CD4-positive, alpha-beta memory T cell (primary cell): Measurements from ENCODE around the gene MAPK7. TPM values are rescaled to one million over a fixed set of nuclear protein-coding genes. Genes with fewer than 3 reads are reported as not detected.

Source experiments
- CTCF ChIA-PET: fragments of 350-600 bp; sonication (Branson Sonifier 250); formaldehyde crosslinking; loops from one replicate; lab custom pipeline; 2021; ENCODE audit warnings: inconsistent platforms; ENCODE audit not compliant: partially characterized antibody; lab: Charles Lee
- POLR2A ChIA-PET: fragments of 350-600 bp; sonication (Branson Sonifier 250); formaldehyde crosslinking; loops from one replicate; lab custom pipeline; 2021; ENCODE audit not compliant: partially characterized antibody; lab: Charles Lee
- DNase-seq, 5 donors: peaks; one replicate each; pipeline versions ENCODE4 v3.0.0 to v3.0.0-alpha.2; 2020 to 2022; ENCODE audit warnings: mixed read lengths in 1 of 5
- H3K27ac ChIP-seq: one replicate; pipeline ENCODE4 v1.7.0; 2013; ENCODE audit warnings: low read depth, low read length
- H3K27me3 ChIP-seq: 2 replicates; pipeline ENCODE4 v1.7.0; 2013; ENCODE audit warnings: mild to moderate bottlenecking, low read length, moderate library complexity; ENCODE audit not compliant: insufficient read depth
- H3K36me3 ChIP-seq: 2 replicates; pipeline ENCODE4 v1.7.0; 2013; ENCODE audit warnings: mild to moderate bottlenecking, low read length, moderate library complexity; ENCODE audit not compliant: insufficient read depth
- H3K4me1 ChIP-seq: 2 replicates; pipeline ENCODE4 v1.7.0; 2013; ENCODE audit warnings: mild to moderate bottlenecking, low read length, moderate library complexity; ENCODE audit not compliant: insufficient read depth
- H3K4me3 ChIP-seq, 2 donors: one replicate each; pipeline ENCODE4 v1.7.0; 2013; ENCODE audit warnings: low read length in 2 of 2, mild to moderate bottlenecking in 1 of 2
- H3K9me3 ChIP-seq, 2 donors: one replicate each; pipeline ENCODE4 v1.7.0; 2013; ENCODE audit warnings: low read length in 2 of 2, control low read depth in 1 of 2; ENCODE audit not compliant: control insufficient read depth in 1 of 2
- H3K27ac Mint-ChIP-seq, 7 donors: one replicate each; pipeline ENCODE4 v1.8.0; 2020 to 2021; ENCODE audit warnings: mixed read lengths in 7 of 7, mild to moderate bottlenecking in 6 of 7, inconsistent platforms in 3 of 7, moderate library complexity in 3 of 7
- H3K27me3 Mint-ChIP-seq, 2 donors: one replicate each; pipeline ENCODE4 v1.8.0; 2020 to 2021; ENCODE audit warnings: mixed read lengths in 2 of 2
- H3K36me3 Mint-ChIP-seq, 2 donors: one replicate each; pipeline ENCODE4 v1.8.0; 2020 to 2021; ENCODE audit warnings: mixed read lengths in 2 of 2, inconsistent platforms in 1 of 2, mild to moderate bottlenecking in 1 of 2
- H3K4me1 Mint-ChIP-seq, 4 donors: one replicate each; pipeline ENCODE4 v1.8.0; 2020 to 2021; ENCODE audit warnings: mixed read lengths in 4 of 4, mild to moderate bottlenecking in 1 of 4
- H3K4me3 Mint-ChIP-seq, 8 donors: one replicate each; pipeline ENCODE4 v1.8.0; 2020 to 2021; ENCODE audit warnings: mixed read lengths in 8 of 8, mild to moderate bottlenecking in 7 of 8, moderate library complexity in 6 of 8, inconsistent platforms in 3 of 8
- H3K9me3 Mint-ChIP-seq, 8 donors: one replicate each; pipeline ENCODE4 v1.8.0; 2020 to 2021; ENCODE audit warnings: mixed read lengths in 8 of 8, mild to moderate bottlenecking in 5 of 8, inconsistent platforms in 3 of 8, moderate library complexity in 1 of 8
- intact Hi-C: fragments of 100-400 bp; cut with micrococcal nuclease; formaldehyde crosslinking; loops from one replicate; pipeline ENCODE4 v1.15.1; 2023
- polyA plus RNA-seq, 2 donors: library from polyadenylated mRNA; unstranded; fragments of 300-500 nt; fragmentation: Illumina TruSeq; gene quantifications; one replicate each; pipeline ENCODE4 v1.2.3, GENCODE V29; 2021
- total RNA-seq, 2 experiments: library from RNA; stranded (reverse); gene quantifications; one replicate each; pipeline ENCODE4 v1.2.3, GENCODE V29; 2021

The MAPK7 gene
- total RNA-seq (10 to 100 TPM; 19.4 to 26.2 TPM), polyA plus RNA-seq (10 to 100 TPM in 1 of 2 donors, 1 to 10 TPM in 1; 2.1 to 12.4 TPM)

DNA sequence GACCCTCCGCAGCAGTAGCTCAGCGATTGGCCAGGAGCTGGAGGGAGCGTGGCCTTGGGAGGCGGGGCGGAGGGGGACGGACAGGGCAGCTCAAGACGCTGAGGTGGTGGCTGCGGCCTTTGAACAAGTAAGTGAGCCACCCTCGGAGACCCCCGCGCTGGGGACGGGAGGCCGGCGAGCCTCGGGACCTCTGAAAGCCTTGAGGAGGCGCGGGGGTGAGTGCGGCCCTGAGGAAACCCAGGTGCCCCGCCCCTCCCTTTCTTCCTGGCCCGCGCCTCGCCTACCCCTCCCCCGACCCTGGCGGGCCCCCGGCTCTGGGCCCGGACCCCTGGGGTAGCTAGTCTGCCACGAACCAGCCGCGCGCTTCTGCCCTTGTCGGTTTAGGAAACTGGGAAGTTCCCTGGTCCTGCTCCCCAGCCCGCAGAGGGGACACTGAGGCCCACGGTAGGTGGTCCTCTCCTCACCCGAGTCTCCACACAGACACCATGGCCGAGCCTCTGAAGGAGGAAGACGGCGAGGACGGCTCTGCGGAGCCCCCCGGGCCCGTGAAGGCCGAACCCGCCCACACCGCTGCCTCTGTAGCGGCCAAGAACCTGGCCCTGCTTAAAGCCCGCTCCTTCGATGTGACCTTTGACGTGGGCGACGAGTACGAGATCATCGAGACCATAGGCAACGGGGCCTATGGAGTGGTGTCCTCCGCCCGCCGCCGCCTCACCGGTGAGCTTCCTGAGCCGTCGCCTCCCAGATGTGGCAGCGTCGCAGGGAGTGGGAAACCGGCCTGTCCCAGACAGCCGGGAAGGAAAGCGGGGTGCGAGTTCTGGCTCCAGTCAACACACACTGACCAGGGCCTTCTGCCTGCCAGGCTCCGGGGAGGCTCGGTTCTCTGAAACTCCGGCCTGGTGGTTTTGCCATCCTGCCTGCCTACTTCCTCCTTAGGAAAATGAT is at the start of gene MAPK7:
Gene MAPK7 (plus strand): TSS at position 83 of the 945 bp plus-strand sequence. CDS start 403 bp downstream, at position 486.
- ChIA-PET CTCF (interaction anchor here (0.8 to 3.3 kb wide), 11 partner anchors 9 to 384 kb away, joined by 3 to 84 read pairs (median 5); partner anchors contain the start of gene B9D1), POLR2A (interaction anchor here (0.6 to 2.4 kb wide), 12 partner anchors 8 to 394 kb away, joined by 3 to 47 read pairs (median 4); partner anchors contain the start of genes ALDH3A2 and B9D1)
- H3K4me3 ChIP-seq: peak within 1 kb of the TSS; percentile 96 to 98
- H3K36me3 Mint-ChIP-seq: peaks cover 22 to 46% of the 10 kb centered on the region in 2 donors
- intact Hi-C loops: loop anchor here (1.0 to 10.0 kb wide), 5 partner anchors 8 to 524 kb away; partner anchors contain the start of genes ALDH3A2, B9D1 and PRPSAP2
- H3K27ac ChIP-seq: peak within 1 kb of the TSS; percentile 91
- H3K27me3 ChIP-seq: no peaks in the 10 kb centered on the region
- peak within 1 kb of the TSS; percentile 94 to 100 (median 99) for H3K4me3 Mint-ChIP-seq
- peak in 1 of 5 donors; percentile 25 for DNase-seq
- H3K27ac Mint-ChIP-seq: peak within 1 kb of the TSS; percentile 91 to 99 (median 98)
- peaks cover 15% of the 10 kb centered on the region for H3K4me1 ChIP-seq
- H3K36me3 ChIP-seq: peaks cover 10% of the 10 kb centered on the region
- no peaks in the 10 kb centered on the region for H3K9me3 ChIP-seq
- H3K27me3 Mint-ChIP-seq: no peaks in the 10 kb centered on the region
- peaks cover 0 to 3% (median 0%) of the 10 kb centered on the region in 8 donors for H3K9me3 Mint-ChIP-seq
- peaks cover 13 to 49% (median 18%) of the 10 kb centered on the region in 4 donors for H3K4me1 Mint-ChIP-seq

GRCh38 chr17:19329136-19329535 is 49.2 kb upstream of the MAPK7 start:
- no peak overlapping the region for H3K27ac ChIP-seq
- Mint-ChIP-seq H3K4me3 (no peak overlapping the region), H3K4me1 (no peaks in the 10 kb centered on the region), H3K27me3 (peaks cover 0 to 2% of the 10 kb centered on the region in 2 donors), H3K36me3 (no peaks in the 10 kb centered on the region), H3K9me3 (peaks cover 0 to 24% (median 11%) of the 10 kb centered on the region in 8 donors), H3K27ac (no peak overlapping the region)
- H3K27me3 ChIP-seq: no peaks in the 10 kb centered on the region
- DNase-seq: no peak
- H3K4me3 ChIP-seq: no peak overlapping the region
- H3K4me1 ChIP-seq: no peaks in the 10 kb centered on the region
- CTCF ChIA-PET: interaction anchor here (0.8 to 2.2 kb wide), 2 partner anchors 8 to 23 kb away, joined by 3 to 8 read pairs; no protein-coding TSS in a partner anchor
- POLR2A ChIA-PET: no interaction called here
- H3K36me3 ChIP-seq: no peaks in the 10 kb centered on the region
- H3K9me3 ChIP-seq: peaks cover 0 to 7% of the 10 kb centered on the region in 2 donors
- intact Hi-C loops: no loop called here

- peaks cover 0 to 7% of the 10 kb centered on the region in 2 donors for H3K9me3 ChIP-seq
- Mint-ChIP-seq H3K36me3 (no peaks in the 10 kb centered on the region), H3K27ac (no peak overlapping the region), H3K9me3 (peaks cover 0 to 21% (median 9%) of the 10 kb centered on the region in 8 donors), H3K4me3 (no peak overlapping the region), H3K4me1 (no peaks in the 10 kb centered on the region), H3K27me3 (peaks cover 0 to 2% of the 10 kb centered on the region in 2 donors)
- no peak overlapping the region for H3K4me3 ChIP-seq
- DNase-seq: no peak
- ChIA-PET CTCF (interaction anchor here (0.8 kb wide), 1 partner anchor 24 kb away, joined by 3 read pairs; no protein-coding TSS in a partner anchor), POLR2A (no interaction called here)
- H3K4me1 ChIP-seq: no peaks in the 10 kb centered on the region
- intact Hi-C loops: no loop called here
- H3K27ac ChIP-seq: no peak overlapping the region
- no peaks in the 10 kb centered on the region for H3K36me3 ChIP-seq
- no peaks in the 10 kb centered on the region for H3K27me3 ChIP-seq
Observed at GRCh38 chr17:19329839-19330238, 48.5 kb upstream of the MAPK7 start.

GRCh38 chr17:19330271-19330670 is 48.0 kb upstream of the MAPK7 start:
- Histone ChIP-seq H3K27me3 (no peaks in the 10 kb centered on the region), H3K4me1 (no peaks in the 10 kb centered on the region), H3K36me3 (no peaks in the 10 kb centered on the region), H3K4me3 (no peak overlapping the region), H3K27ac (no peak overlapping the region), H3K9me3 (peaks cover 0 to 3% of the 10 kb centered on the region in 2 donors)
- H3K36me3 Mint-ChIP-seq: no peaks in the 10 kb centered on the region
- H3K27ac Mint-ChIP-seq: no peak overlapping the region
- H3K4me1 Mint-ChIP-seq: no peaks in the 10 kb centered on the region
- H3K27me3 Mint-ChIP-seq: peaks cover 0 to 2% of the 10 kb centered on the region in 2 donors
- intact Hi-C loops: no loop called here
- H3K9me3 Mint-ChIP-seq: peaks cover 0 to 16% (median 7%) of the 10 kb centered on the region in 8 donors
- DNase-seq: no peak
- no peak overlapping the region for H3K4me3 Mint-ChIP-seq
- POLR2A ChIA-PET: no interaction called here
- CTCF ChIA-PET: no interaction called here

DNA sequence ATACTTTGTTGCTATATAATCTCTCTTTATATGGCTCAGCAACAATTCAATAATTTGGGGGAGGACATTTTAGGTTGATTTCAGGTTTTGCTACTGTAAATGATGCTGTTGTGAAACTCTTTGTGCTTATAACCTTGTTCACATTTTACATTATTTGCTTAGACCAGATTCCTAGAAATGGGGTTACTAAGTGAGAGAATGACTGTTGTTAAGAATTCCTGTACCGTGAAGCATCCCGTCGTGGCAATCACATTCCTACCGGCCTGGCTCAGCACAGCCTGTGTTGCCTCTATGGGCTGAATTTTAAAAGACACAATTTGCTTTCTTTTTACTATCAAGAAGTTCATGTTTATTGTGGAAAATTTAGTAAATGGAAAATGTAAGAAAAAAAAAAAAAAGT is 47.2 kb upstream of the MAPK7 start:
- Mint-ChIP-seq H3K4me1 (no peaks in the 10 kb centered on the region), H3K27ac (no peak overlapping the region), H3K4me3 (no peak overlapping the region), H3K9me3 (peaks cover 0 to 8% (median 0%) of the 10 kb centered on the region in 8 donors), H3K36me3 (no peaks in the 10 kb centered on the region), H3K27me3 (peaks cover 0 to 3% of the 10 kb centered on the region in 2 donors)
- H3K27ac ChIP-seq: no peak overlapping the region
- no peaks in the 10 kb centered on the region for H3K4me1 ChIP-seq
- no peak overlapping the region for H3K4me3 ChIP-seq
- no peaks in the 10 kb centered on the region for H3K36me3 ChIP-seq
- ChIA-PET CTCF (no interaction called here), POLR2A (no interaction called here)
- H3K9me3 ChIP-seq: no peaks in the 10 kb centered on the region
- intact Hi-C loops: no loop called here
- no peak for DNase-seq
- H3K27me3 ChIP-seq: no peaks in the 10 kb centered on the region

DNA sequence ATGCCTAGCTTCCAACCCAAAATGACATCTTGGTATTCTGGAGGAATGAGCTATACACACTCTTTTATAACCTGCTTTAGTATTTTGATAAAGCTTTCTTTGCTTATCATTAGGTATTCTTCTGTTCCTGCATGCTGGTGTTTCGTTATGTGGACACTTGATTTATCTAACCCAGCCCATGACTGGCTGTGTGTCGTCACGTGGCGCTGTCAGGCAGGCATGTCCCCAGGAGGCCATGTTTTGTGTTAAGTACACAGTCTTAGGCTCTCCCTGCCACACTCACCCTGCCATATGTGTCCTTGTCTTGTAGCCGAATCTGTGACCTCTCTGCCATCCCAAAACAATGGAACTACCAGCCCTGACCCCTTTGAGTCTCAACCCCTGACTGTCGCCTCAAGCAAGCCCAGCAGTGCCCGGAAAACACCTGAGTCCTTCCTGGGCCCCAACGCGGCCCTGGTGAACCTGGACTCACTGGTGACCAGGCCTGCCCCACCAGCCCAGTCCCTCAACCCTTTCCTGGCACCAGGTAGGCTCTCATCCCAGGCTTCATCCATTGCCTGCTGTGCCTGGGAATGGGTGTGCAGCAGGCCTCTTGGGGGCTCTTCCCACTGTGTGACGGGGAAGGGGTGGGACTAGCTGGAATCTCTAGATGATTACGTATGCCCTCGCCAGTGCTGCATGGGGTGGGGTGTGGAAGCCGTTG is 46.6 kb upstream of the MAPK7 start:
- H3K4me1 Mint-ChIP-seq: no peaks in the 10 kb centered on the region
- POLR2A ChIA-PET: no interaction called here
- peaks cover 0 to 5% (median 0%) of the 10 kb centered on the region in 8 donors for H3K9me3 Mint-ChIP-seq
- no peak overlapping the region for H3K4me3 Mint-ChIP-seq
- no peaks in the 10 kb centered on the region for H3K27me3 ChIP-seq
- H3K27ac ChIP-seq: no peak overlapping the region
- no peak overlapping the region for H3K4me3 ChIP-seq
- CTCF ChIA-PET: no interaction called here
- H3K4me1 ChIP-seq: no peaks in the 10 kb centered on the region
- no peak overlapping the region for H3K27ac Mint-ChIP-seq
- DNase-seq: no peak
- H3K27me3 Mint-ChIP-seq: peaks cover 0 to 3% of the 10 kb centered on the region in 2 donors
- H3K36me3 ChIP-seq: no peaks in the 10 kb centered on the region
- intact Hi-C loops: no loop called here
- H3K9me3 ChIP-seq: no peaks in the 10 kb centered on the region
- H3K36me3 Mint-ChIP-seq: no peaks in the 10 kb centered on the region
